Ectodermal cell (in vitro differentiated cells): ENCODE results near the gene LHX6.

ENCODE experiments used
- H3K27ac ChIP-seq: 2 replicates; pipeline ENCODE4 v1.7.0; 2013; ENCODE audit warnings: mild to moderate bottlenecking, low read depth, low read length; ENCODE audit not compliant: insufficient read depth, poor library complexity, severe bottlenecking
- H3K27me3 ChIP-seq: 2 replicates; pipeline ENCODE4 v1.7.0; 2013; ENCODE audit warnings: mild to moderate bottlenecking, low read length; ENCODE audit not compliant: insufficient read depth, control insufficient read depth, poor library complexity, severe bottlenecking
- H3K36me3 ChIP-seq: one replicate; pipeline ENCODE4 v1.7.0; 2013; ENCODE audit warnings: low read length; ENCODE audit not compliant: control insufficient read depth, insufficient read depth
- H3K4me1 ChIP-seq: one replicate; pipeline ENCODE4 v1.7.0; 2013; ENCODE audit warnings: low read length; ENCODE audit not compliant: control insufficient read depth, insufficient read depth
- H3K4me3 ChIP-seq: 2 replicates; pipeline ENCODE4 v1.7.0; 2013; ENCODE audit warnings: low read depth, low read length, control low read depth; ENCODE audit not compliant: insufficient read depth
- H3K9me3 ChIP-seq: 2 replicates; pipeline ENCODE4 v1.7.0; 2013; ENCODE audit warnings: mild to moderate bottlenecking, low read length, moderate library complexity; ENCODE audit not compliant: control insufficient read depth
- WGBS, 2 experiments: methylation state at CpG; one replicate each; pipeline ENCODE4 v1.1.7; 2013; ENCODE audit warnings: missing lambda C conversion rate in 2 of 2; 5-methylcytosine and 5-hydroxymethylcytosine counted together

LHX6 gene

GRCh38 chr9:122158202-122158601, 70.6 kb downstream of the LHX6 start:
- Histone ChIP-seq H3K4me1 (no peaks in the 10 kb centered on the region), H3K9me3 (no peaks in the 10 kb centered on the region), H3K4me3 (no peak overlapping the region), H3K27ac (no peak overlapping the region), H3K36me3 (no peaks in the 10 kb centered on the region), H3K27me3 (no peaks in the 10 kb centered on the region)
- 88 to 89% methylated on average over 3 of the region's 3 CpGs for WGBS, 2 experiments

- Histone ChIP-seq H3K4me3 (no peak overlapping the region), H3K27me3 (no peaks in the 10 kb centered on the region), H3K27ac (no peak overlapping the region), H3K9me3 (no peaks in the 10 kb centered on the region), H3K4me1 (no peaks in the 10 kb centered on the region), H3K36me3 (no peaks in the 10 kb centered on the region)
- 88 to 96% methylated on average over 2 to 4 of the region's 4 CpGs for WGBS, 2 experiments
Observed at GRCh38 chr9:122155796-122156195, 73.0 kb downstream of the LHX6 start.
